Measurements from ENCODE around the gene PANK1. TPM values are rescaled to one million over a fixed set of nuclear protein-coding genes. Genes with fewer than 3 reads are reported as not detected.

Gene PANK1
- total RNA-seq, 4 donors from 2014 or later: 6.3 to 9.6 (median 7.4) TPM

- no peak overlapping the region for H3K4me3 ChIP-seq
- 63 to 70% methylated on average over 6 of the region's 6 CpGs for WGBS, 2 donors
- no peaks in the 10 kb centered on the region for H3K27me3 ChIP-seq
- H3K9me3 ChIP-seq: peaks cover 0 to 7% (median 0%) of the 10 kb centered on the region in 4 donors
- H3K27ac ChIP-seq: no peak overlapping the region
- no peaks in the 10 kb centered on the region for H3K36me3 ChIP-seq
- no peak for TF ChIP-seq CTCF (IDR thresholded peaks at IDR 0.05)
- no peak for TF ChIP-seq EP300 (IDR thresholded peaks at IDR 0.05)
- TF ChIP-seq POLR2A (IDR thresholded peaks at IDR 0.05): no peak
- DNase-seq (ENCODE audit: low spot score in 2 of 2): no peak
- no peaks in the 10 kb centered on the region for H3K4me1 ChIP-seq
Observed at GRCh38 chr10:89653410-89653869, 8.4 kb upstream of the PANK1 start.

GRCh38 chr10:89652806-89653370 is 7.8 kb upstream of the PANK1 start:
- WGBS, 2 donors: 92% methylated on average over 3 of the region's 3 CpGs

GRCh38 chr10:89651916-89652573 is 7.0 kb upstream of the PANK1 start:
- no peak for TF ChIP-seq POLR2A (IDR thresholded peaks at IDR 0.05)
- no peak for TF ChIP-seq CTCF (IDR thresholded peaks at IDR 0.05)
- no peak for TF ChIP-seq EP300 (IDR thresholded peaks at IDR 0.05)
- H3K36me3 ChIP-seq: no peaks in the 10 kb centered on the region
- H3K9me3 ChIP-seq: peaks cover 0 to 7% (median 0%) of the 10 kb centered on the region in 4 donors
- H3K27me3 ChIP-seq: no peaks in the 10 kb centered on the region
- no peak for DNase-seq (ENCODE audit: low spot score in 2 of 2)
- H3K27ac ChIP-seq: no peak overlapping the region
- 74 to 76% methylated on average over 3 of the region's 3 CpGs for WGBS, 2 donors
- no peak overlapping the region for H3K4me3 ChIP-seq
- H3K4me1 ChIP-seq: no peaks in the 10 kb centered on the region

More at GRCh38 chr10:89652806-89653370, 7.8 kb upstream of the PANK1 start:
- DNase-seq (ENCODE audit: low spot score in 2 of 2): no peak
- Histone ChIP-seq H3K4me1 (no peaks in the 10 kb centered on the region), H3K27me3 (no peaks in the 10 kb centered on the region), H3K9me3 (peaks cover 0 to 7% (median 0%) of the 10 kb centered on the region in 4 donors), H3K4me3 (no peak overlapping the region), H3K36me3 (no peaks in the 10 kb centered on the region), H3K27ac (no peak overlapping the region)
- TF ChIP-seq EP300 (IDR thresholded peaks at IDR 0.05) (no peak), CTCF (IDR thresholded peaks at IDR 0.05) (no peak), POLR2A (IDR thresholded peaks at IDR 0.05) (no peak)

GRCh38 chr10:89651205-89651915 is 6.3 kb upstream of the PANK1 start:
- Histone ChIP-seq H3K4me1 (no peaks in the 10 kb centered on the region), H3K36me3 (no peaks in the 10 kb centered on the region), H3K27me3 (no peaks in the 10 kb centered on the region), H3K27ac (no peak overlapping the region), H3K4me3 (no peak overlapping the region), H3K9me3 (peaks cover 0 to 7% (median 0%) of the 10 kb centered on the region in 4 donors)
- WGBS, 2 donors: 66 to 82% methylated on average over 5 of the region's 5 CpGs
- no peak for TF ChIP-seq POLR2A (IDR thresholded peaks at IDR 0.05)
- TF ChIP-seq EP300 (IDR thresholded peaks at IDR 0.05): no peak
- TF ChIP-seq CTCF (IDR thresholded peaks at IDR 0.05): no peak
- DNase-seq (ENCODE audit: low spot score in 2 of 2): no peak

- WGBS, 2 donors: 89 to 96% methylated on average over 1 of the region's 1 CpG
- no peaks in the 10 kb centered on the region for H3K9me3 ChIP-seq
- H3K36me3 ChIP-seq: no peaks in the 10 kb centered on the region
- TF ChIP-seq EP300 (IDR thresholded peaks at IDR 0.05): no peak
- no peak for TF ChIP-seq CTCF (IDR thresholded peaks at IDR 0.05)
- TF ChIP-seq POLR2A (IDR thresholded peaks at IDR 0.05): no peak
- H3K4me3 ChIP-seq: no peak overlapping the region
- H3K4me1 ChIP-seq: peaks cover 0 to 10% (median 5%) of the 10 kb centered on the region in 4 donors
- no peaks in the 10 kb centered on the region for H3K27me3 ChIP-seq
- DNase-seq (ENCODE audit: low spot score in 2 of 2): no peak
- no peak overlapping the region for H3K27ac ChIP-seq
Observed at GRCh38 chr10:89649051-89649450, 4.0 kb upstream of the PANK1 start.

Measured in tibial nerve (tissue), 4 donors.